ENCODE measurements around the gene HELZ. TPM values are rescaled to one million over a fixed set of nuclear protein-coding genes. Genes with fewer than 3 reads are reported as not detected.

Gene HELZ
- total and polyA plus RNA-seq, 2 experiments from 2014 or later: 23.9 to 25.4 TPM

- H3K9me3 ChIP-seq (ENCODE audit: low read depth): no peaks in the 10 kb centered on the region
Observed at GRCh38 chr17:67162771-67163170, 82.2 kb downstream of the HELZ start.

GRCh38 chr17:67161573-67161972, 83.4 kb downstream of the HELZ start:
- Histone ChIP-seq H3K27ac (no peak overlapping the region), H3K9me2 (ENCODE audit: insufficient read depth) (no peaks in the 10 kb centered on the region), H3K4me2 (ENCODE audit: unreplicated experiment) (no peak overlapping the region), H3K9me3 (ENCODE audit: low read depth) (no peaks in the 10 kb centered on the region), H3F3A (ENCODE audit: insufficient read depth) (0 out of 2 replicates have a peak, but pooled peaks cover 5% of the 10 kb centered on the region), H2AFZ (no peak overlapping the region), H3K27me3 (replicated peaks; ENCODE audit: insufficient read depth) (no peaks in the 10 kb centered on the region), H3K9ac (no peak overlapping the region), H3K4me1 (ENCODE audit: insufficient read depth) (no peaks in the 10 kb centered on the region), H4K20me1 (ENCODE audit: insufficient read depth) (no peaks in the 10 kb centered on the region), H3K79me2 (ENCODE audit: insufficient read depth) (no peaks in the 10 kb centered on the region), H3K36me3 (ENCODE audit: low read depth) (peaks cover 38% of the 10 kb centered on the region), H3K4me3 (no peak overlapping the region)
- in situ Hi-C loops (cut with MboI): no loop called here
- 95 to 98% methylated on average over 3 of the region's 3 CpGs for WGBS, 2 experiments (ENCODE audit: low coverage in 1 of 2, low lambda C conversion rate in 2 of 2, missing lambda C conversion rate in 2 of 2)
- DNase-seq: no peak
- TF ChIP-seq EZH2 (IDR thresholded peaks at IDR 0.05; ENCODE audit: insufficient read depth, poor library complexity, severe bottlenecking) (no peak), EZH2phosphoT487 (IDR thresholded peaks at IDR 0.05; ENCODE audit: insufficient read depth, low read depth) (no peak)

More at GRCh38 chr17:67162771-67163170, 82.2 kb downstream of the HELZ start:
- in situ Hi-C loops (cut with MboI): no loop called here
- Histone ChIP-seq H3K36me3 (ENCODE audit: low read depth) (peaks cover 46% of the 10 kb centered on the region), H3K79me2 (ENCODE audit: insufficient read depth) (no peaks in the 10 kb centered on the region), H2AFZ (no peak overlapping the region), H3K4me2 (ENCODE audit: unreplicated experiment) (no peak overlapping the region), H3K9me2 (ENCODE audit: insufficient read depth) (no peaks in the 10 kb centered on the region), H4K20me1 (ENCODE audit: insufficient read depth) (no peaks in the 10 kb centered on the region), H3F3A (ENCODE audit: insufficient read depth) (0 out of 2 replicates have a peak, but pooled peaks cover 5% of the 10 kb centered on the region), H3K27ac (no peak overlapping the region), H3K9ac (no peak overlapping the region), H3K4me1 (ENCODE audit: insufficient read depth) (no peaks in the 10 kb centered on the region), H3K4me3 (no peak overlapping the region), H3K27me3 (replicated peaks; ENCODE audit: insufficient read depth) (no peaks in the 10 kb centered on the region)
- TF ChIP-seq EZH2phosphoT487 (IDR thresholded peaks at IDR 0.05; ENCODE audit: insufficient read depth, low read depth) (no peak), EZH2 (IDR thresholded peaks at IDR 0.05; ENCODE audit: insufficient read depth, poor library complexity, severe bottlenecking) (no peak)
- no peak for DNase-seq

- Histone ChIP-seq H3K9me2 (ENCODE audit: insufficient read depth) (no peaks in the 10 kb centered on the region), H3K4me3 (no peak overlapping the region), H3K27me3 (replicated peaks; ENCODE audit: insufficient read depth) (no peaks in the 10 kb centered on the region), H3K79me2 (ENCODE audit: insufficient read depth) (no peaks in the 10 kb centered on the region), H3K9ac (no peak overlapping the region), H4K20me1 (ENCODE audit: insufficient read depth) (no peaks in the 10 kb centered on the region), H3F3A (ENCODE audit: insufficient read depth) (0 out of 2 replicates have a peak, but pooled peaks cover 5% of the 10 kb centered on the region), H3K4me1 (ENCODE audit: insufficient read depth) (no peaks in the 10 kb centered on the region), H3K36me3 (ENCODE audit: low read depth) (peaks cover 38% of the 10 kb centered on the region), H2AFZ (no peak overlapping the region), H3K27ac (no peak overlapping the region), H3K4me2 (ENCODE audit: unreplicated experiment) (no peak overlapping the region), H3K9me3 (ENCODE audit: low read depth) (no peaks in the 10 kb centered on the region)
- in situ Hi-C loops (cut with MboI): no loop called here
- no peak for DNase-seq
- 63 to 69% methylated on average over 8 of the region's 8 CpGs for WGBS, 2 experiments (ENCODE audit: low coverage in 1 of 2, low lambda C conversion rate in 2 of 2, missing lambda C conversion rate in 2 of 2)
- TF ChIP-seq EZH2 (IDR thresholded peaks at IDR 0.05; ENCODE audit: insufficient read depth, poor library complexity, severe bottlenecking): no peak
- TF ChIP-seq EZH2phosphoT487 (IDR thresholded peaks at IDR 0.05; ENCODE audit: insufficient read depth, low read depth): no peak
Observed at GRCh38 chr17:67160791-67161190, 84.2 kb downstream of the HELZ start.

GRCh38 chr17:67157732-67158639, 87.0 kb downstream of the HELZ start:
- TF ChIP-seq EZH2phosphoT487 (IDR thresholded peaks at IDR 0.05; ENCODE audit: insufficient read depth, low read depth): no peak
- Histone ChIP-seq H3K4me1 (ENCODE audit: insufficient read depth) (no peaks in the 10 kb centered on the region), H3K79me2 (ENCODE audit: insufficient read depth) (no peaks in the 10 kb centered on the region), H3F3A (ENCODE audit: insufficient read depth) (peaks cover 9% of the 10 kb centered on the region; the same call in 1 of the 2 replicates), H3K9me2 (ENCODE audit: insufficient read depth) (no peaks in the 10 kb centered on the region), H3K4me3 (no peak overlapping the region), H3K9ac (no peak overlapping the region), H3K36me3 (ENCODE audit: low read depth) (peaks cover 17% of the 10 kb centered on the region), H3K27me3 (replicated peaks; ENCODE audit: insufficient read depth) (no peaks in the 10 kb centered on the region), H4K20me1 (ENCODE audit: insufficient read depth) (0 out of 2 replicates have a peak, but pooled peaks cover 4% of the 10 kb centered on the region), H2AFZ (no peak overlapping the region), H3K9me3 (ENCODE audit: low read depth) (no peaks in the 10 kb centered on the region), H3K4me2 (ENCODE audit: unreplicated experiment) (no peak overlapping the region), H3K27ac (no peak overlapping the region)
- DNase-seq: peak; percentile 67
- in situ Hi-C loops (cut with MboI): no loop called here
